Calu3 (cell line): ENCODE results near the gene RPS21. TPM values are rescaled to one million over a fixed set of nuclear protein-coding genes. Genes with fewer than 3 reads are reported as not detected.

Experiments used
- BruUV-seq: library from RNA; stranded (reverse); fragments of 400-500 nt; replicated peaks from 2 replicates; lab custom pipeline; 2021; lab: Mats Ljungman, UMichigan
- CTCF ChIA-PET: fragments of 300-600 bp; sonication (Branson Sonifier 250); formaldehyde crosslinking; loops from one replicate; lab custom pipeline; 2022; ENCODE audit warnings: antibody characterized with exemption; lab: Charles Lee
- DNase-seq: peaks from one replicate; pipeline ENCODE4 v3.0.0; 2022
- H3K27ac Mint-ChIP-seq: one replicate; pipeline ENCODE4 v1.8.0; 2022; ENCODE audit warnings: mixed read lengths; ENCODE audit not compliant: unreplicated experiment
- H3K27me3 Mint-ChIP-seq: one replicate; pipeline ENCODE4 v1.8.0; 2022; ENCODE audit warnings: mixed read lengths; ENCODE audit not compliant: unreplicated experiment
- H3K36me3 Mint-ChIP-seq: one replicate; pipeline ENCODE4 v1.8.0; 2022; ENCODE audit warnings: mild to moderate bottlenecking, moderate library complexity, mixed read lengths; ENCODE audit not compliant: insufficient read depth, unreplicated experiment
- H3K4me1 Mint-ChIP-seq: one replicate; pipeline ENCODE4 v1.8.0; 2022; ENCODE audit warnings: mild to moderate bottlenecking, low read depth, mixed read lengths; ENCODE audit not compliant: unreplicated experiment
- H3K4me3 Mint-ChIP-seq: one replicate; pipeline ENCODE4 v1.8.0; 2022; ENCODE audit warnings: mild to moderate bottlenecking, low read depth, moderate library complexity, mixed read lengths; ENCODE audit not compliant: unreplicated experiment
- H3K9me3 Mint-ChIP-seq: one replicate; pipeline ENCODE4 v1.8.0; 2022; ENCODE audit warnings: low read depth, mixed read lengths; ENCODE audit not compliant: unreplicated experiment
- CTCF ChIP-seq: fragments of 200-600 bp; IDR thresholded peaks from one replicate; pipeline ENCODE4 v1.8.0; 2022; ENCODE audit warnings: antibody characterized with exemption; ENCODE audit not compliant: unreplicated experiment
- intact Hi-C: fragments of 100-400 bp; cut with micrococcal nuclease; formaldehyde crosslinking; loops from one replicate; pipeline ENCODE4 v1.10.0; 2022; ENCODE audit not compliant: unreplicated experiment
- total RNA-seq: library from RNA; stranded (reverse); gene quantifications from 2 replicates; pipeline ENCODE4 v1.2.3, GENCODE V29; 2022

RPS21 gene
- total RNA-seq, 1 experiment from 2014 or later: 1,936 TPM

GRCh38 chr20:62391165-62392076 is 4.5 kb downstream of the RPS21 start:
- TF ChIP-seq CTCF: no peak
- CTCF ChIA-PET: no interaction called here
- Mint-ChIP-seq H3K36me3 (peaks cover 84% of the 10 kb centered on the region), H3K27ac (no peak overlapping the region), H3K4me1 (peaks cover 22% of the 10 kb centered on the region), H3K4me3 (no peak overlapping the region), H3K27me3 (no peaks in the 10 kb centered on the region), H3K9me3 (no peaks in the 10 kb centered on the region)
- DNase-seq: no peak
- intact Hi-C loops: no loop called here
- BruUV-seq: no TSS peak

DNA sequence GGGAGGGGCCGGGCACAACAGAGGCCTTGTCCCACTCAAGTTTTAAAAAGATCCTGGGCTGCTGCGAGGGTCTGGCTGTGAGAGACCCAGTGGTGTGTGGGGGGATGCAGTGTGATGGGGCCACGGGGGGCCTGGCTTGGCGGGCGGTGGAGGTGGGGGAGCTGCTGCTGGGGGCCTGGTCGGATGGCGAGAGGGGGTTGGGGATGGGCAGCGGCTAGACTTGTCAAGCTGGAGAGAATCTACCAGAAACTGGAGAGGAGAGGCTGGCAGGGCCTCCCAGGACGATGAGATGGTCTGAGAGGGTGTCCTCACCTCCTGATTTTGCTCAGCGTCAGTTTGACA is 5.1 kb downstream of the RPS21 start:
- no TSS peak for BruUV-seq
- Mint-ChIP-seq H3K27me3 (no peaks in the 10 kb centered on the region), H3K4me1 (peaks cover 22% of the 10 kb centered on the region), H3K4me3 (no peak overlapping the region), H3K36me3 (peaks cover 77% of the 10 kb centered on the region), H3K9me3 (no peaks in the 10 kb centered on the region), H3K27ac (no peak overlapping the region)
- CTCF ChIA-PET: no interaction called here
- TF ChIP-seq CTCF: no peak
- DNase-seq: no peak
- intact Hi-C loops: no loop called here

DNA sequence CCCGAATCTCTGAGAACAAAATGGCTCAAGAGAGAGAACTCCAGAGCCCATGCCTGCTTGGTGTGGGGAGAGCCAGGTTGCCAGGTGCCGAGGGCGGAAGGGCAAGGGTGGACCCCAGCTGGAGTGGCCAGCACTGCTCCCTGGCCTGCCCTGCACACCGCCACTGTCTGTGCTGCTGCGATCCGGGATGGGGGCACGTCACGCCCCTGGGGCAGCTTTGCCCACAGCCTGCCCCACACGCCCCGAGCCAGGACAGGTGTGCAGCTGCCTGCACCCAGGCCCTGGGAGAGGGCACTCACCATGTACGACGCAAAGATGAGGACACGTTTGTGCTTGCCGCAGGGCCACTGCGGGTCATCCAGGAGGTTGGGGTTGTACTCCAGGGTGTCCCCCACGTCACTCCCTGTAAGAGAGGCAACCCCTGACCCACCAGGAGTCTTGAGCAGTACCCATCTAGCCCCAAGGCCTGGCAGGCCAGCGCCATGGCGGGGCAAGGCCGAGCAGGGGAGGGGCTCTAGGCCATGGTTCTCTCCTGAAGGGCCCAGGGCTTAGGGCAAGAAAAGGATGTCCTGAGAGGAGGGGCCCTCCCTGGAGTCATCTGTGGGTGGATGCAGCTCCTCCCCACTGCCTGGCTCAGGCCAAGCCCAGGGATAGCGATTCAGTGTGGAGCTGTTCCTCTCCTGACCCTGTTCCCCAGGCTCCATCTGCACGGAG is 5.9 kb downstream of the RPS21 start:
- Mint-ChIP-seq H3K36me3 (peaks cover 77% of the 10 kb centered on the region), H3K4me1 (peaks cover 21% of the 10 kb centered on the region), H3K9me3 (no peaks in the 10 kb centered on the region), H3K27ac (no peak overlapping the region), H3K4me3 (no peak overlapping the region), H3K27me3 (no peaks in the 10 kb centered on the region)
- no peak for TF ChIP-seq CTCF
- DNase-seq: no peak
- no TSS peak for BruUV-seq
- intact Hi-C loops: no loop called here
- CTCF ChIA-PET: no interaction called here

GRCh38 chr20:62393335-62393665 is 6.4 kb downstream of the RPS21 start:
- Mint-ChIP-seq H3K4me3 (no peak overlapping the region), H3K27me3 (no peaks in the 10 kb centered on the region), H3K36me3 (peaks cover 77% of the 10 kb centered on the region), H3K27ac (no peak overlapping the region), H3K4me1 (peaks cover 16% of the 10 kb centered on the region), H3K9me3 (peaks cover 4% of the 10 kb centered on the region)
- no peak for TF ChIP-seq CTCF
- intact Hi-C loops: no loop called here
- BruUV-seq: no TSS peak
- DNase-seq: no peak
- CTCF ChIA-PET: no interaction called here
